PC-9 (cell line): ENCODE data around the gene CRIP1. TPM values are rescaled to one million over a fixed set of nuclear protein-coding genes. Genes with fewer than 3 reads are reported as not detected.

Experiments
- BruUV-seq: library from RNA; stranded (reverse); fragments of 400-500 nt; replicated peaks from 2 replicates; lab custom pipeline; 2021; lab: Mats Ljungman, UMichigan
- CTCF ChIA-PET: fragments of 300-600 bp; sonication (Branson Sonifier 250); formaldehyde crosslinking; loops from one replicate; lab custom pipeline; 2022; ENCODE audit warnings: antibody characterized with exemption; lab: Charles Lee
- POLR2A ChIA-PET: fragments of 300-600 bp; sonication (Branson Sonifier 250); formaldehyde crosslinking; loops from one replicate; lab custom pipeline; 2022; ENCODE audit warnings: antibody characterized with exemption; ENCODE audit not compliant: unreplicated experiment; lab: Charles Lee
- DNase-seq, 2 experiments: peaks; one replicate each; pipeline versions ENCODE4 v3.0.0 to v3.0.0-alpha.2; 2015 to 2022; ENCODE audit warnings: mixed read lengths in 1 of 2
- H2AFZ ChIP-seq: fragments of 200-600 bp; sonication (generic); 2 replicates; pipeline ENCODE4 v1.8.1; 2017; ENCODE audit warnings: antibody characterized with exemption
- H3F3A ChIP-seq: fragments of 200-600 bp; sonication (generic); 2 replicates; pipeline ENCODE4 v1.8.1; 2017; ENCODE audit warnings: antibody characterized with exemption, mild to moderate bottlenecking, low read depth; ENCODE audit not compliant: insufficient read depth
- H3K27ac ChIP-seq: fragments of 200-600 bp; sonication (generic); 2 replicates; pipeline ENCODE4 v1.6.1; 2016; ENCODE audit warnings: mixed run types
- H3K27me3 ChIP-seq: fragments of 200-600 bp; sonication (generic); 2 replicates; pipeline ENCODE4 v1.6.1; 2016; ENCODE audit warnings: low read depth, mixed run types; ENCODE audit not compliant: insufficient read depth
- H3K36me3 ChIP-seq: fragments of 200-600 bp; sonication (generic); 2 replicates; pipeline ENCODE4 v1.6.1; 2016; ENCODE audit warnings: low read depth, mixed run types
- H3K4me1 ChIP-seq: fragments of 200-600 bp; sonication (generic); replicated peaks from 2 replicates; pipeline ENCODE4 v1.6.1; 2016; ENCODE audit warnings: mixed run types; ENCODE audit not compliant: insufficient read depth
- H3K4me2 ChIP-seq: fragments of 200-600 bp; sonication (generic); 2 replicates; pipeline ENCODE4 v1.6.1; 2017; ENCODE audit warnings: mixed run types
- H3K4me3 ChIP-seq: fragments of 200-600 bp; sonication (generic); 2 replicates; pipeline ENCODE4 v1.6.1; 2016; ENCODE audit warnings: mixed run types
- H3K79me2 ChIP-seq: fragments of 200-600 bp; sonication (generic); 2 replicates; pipeline ENCODE4 v1.6.1; 2017; ENCODE audit warnings: low read depth, mixed run types
- H3K9me2 ChIP-seq: fragments of 200-600 bp; sonication (generic); 2 replicates; pipeline ENCODE4 v1.8.1; 2017; ENCODE audit warnings: mild to moderate bottlenecking; ENCODE audit not compliant: insufficient read depth
- H3K9me3 ChIP-seq: fragments of 200-600 bp; sonication (generic); 2 replicates; pipeline ENCODE4 v1.8.1; 2016; ENCODE audit warnings: low read depth; ENCODE audit not compliant: insufficient read depth
- H4K20me1 ChIP-seq: fragments of 200-600 bp; sonication (generic); 2 replicates; pipeline ENCODE4 v1.8.1; 2017; ENCODE audit not compliant: insufficient read depth
- CTCF ChIP-seq: fragments of 200-600 bp; sonication (generic); conservative IDR thresholded peaks from 2 replicates; pipeline ENCODE4 v1.6.1; 2017; ENCODE audit warnings: mixed run types, antibody characterized with exemption, mild to moderate bottlenecking, moderate library complexity
- EZH2 ChIP-seq: fragments of 200-600 bp; sonication (generic); IDR thresholded peaks from 2 replicates; pipeline ENCODE4 v1.8.0; 2017; ENCODE audit warnings: antibody characterized with exemption, low read depth
- intact Hi-C: fragments of 100-400 bp; cut with micrococcal nuclease; formaldehyde crosslinking; loops from one replicate; pipeline ENCODE4 v1.10.0; 2022; ENCODE audit not compliant: unreplicated experiment
- total RNA-seq: library from RNA; stranded (reverse); gene quantifications from 2 replicates; pipeline ENCODE4 v1.2.3, GENCODE V29; 2021

CRIP1 gene
- total RNA-seq, 1 experiment from 2014 or later = 296 TPM

GRCh38 chr14:105499256-105500035 lies 12.8 kb downstream of the CRIP1 start:
- TF ChIP-seq EZH2 = no peak
- TF ChIP-seq CTCF = no peak
- H3K36me3 ChIP-seq = no peaks in the 10 kb centered on the region
- no peaks in the 10 kb centered on the region for H3K9me2 ChIP-seq
- no peaks in the 10 kb centered on the region for H3K4me1 ChIP-seq
- ChIA-PET POLR2A (no interaction called here), CTCF (no interaction called here)
- intact Hi-C loops = no loop called here
- no peaks in the 10 kb centered on the region for H3K9me3 ChIP-seq
- H3K79me2 ChIP-seq = no peaks in the 10 kb centered on the region
- H2AFZ ChIP-seq = no peak overlapping the region
- H3F3A ChIP-seq = 0 out of 2 replicates have a peak, but pooled peaks cover 3% of the 10 kb centered on the region
- no peaks in the 10 kb centered on the region for H4K20me1 ChIP-seq
- no TSS peak for BruUV-seq
- H3K27ac ChIP-seq = no peak overlapping the region
- no peak for DNase-seq
- H3K4me3 ChIP-seq = no peak overlapping the region
- no peaks in the 10 kb centered on the region for H3K27me3 ChIP-seq
- no peak overlapping the region for H3K4me2 ChIP-seq

- H3K36me3 ChIP-seq = no peaks in the 10 kb centered on the region
- H3K79me2 ChIP-seq = no peaks in the 10 kb centered on the region
- H3K4me1 ChIP-seq = no peaks in the 10 kb centered on the region
- no peaks in the 10 kb centered on the region for H3K27me3 ChIP-seq
- ChIA-PET POLR2A (no interaction called here), CTCF (no interaction called here)
- TF ChIP-seq CTCF = no peak
- no peak for TF ChIP-seq EZH2
- no peak for DNase-seq
- H2AFZ ChIP-seq = no peak overlapping the region
- H3K4me2 ChIP-seq = no peak overlapping the region
- intact Hi-C loops = no loop called here
- no peaks in the 10 kb centered on the region for H3K9me3 ChIP-seq
- H3K27ac ChIP-seq = no peak overlapping the region
- H4K20me1 ChIP-seq = no peaks in the 10 kb centered on the region
- 0 out of 2 replicates have a peak, but pooled peaks cover 3% of the 10 kb centered on the region for H3F3A ChIP-seq
- BruUV-seq = no TSS peak
- no peaks in the 10 kb centered on the region for H3K9me2 ChIP-seq
- no peak overlapping the region for H3K4me3 ChIP-seq
Observed at GRCh38 chr14:105500036-105500725, 13.5 kb downstream of the CRIP1 start.

- TSS peak; percentile 6 for BruUV-seq
- H3K9me2 ChIP-seq = no peaks in the 10 kb centered on the region
Observed at GRCh38 chr14:105500726-105501101, 14.0 kb downstream of the CRIP1 start.

More at GRCh38 chr14:105500726-105501101, 14.0 kb downstream of the CRIP1 start:
- no peak overlapping the region for H3K4me2 ChIP-seq
- H3K36me3 ChIP-seq = no peaks in the 10 kb centered on the region
- no peak for DNase-seq
- no peaks in the 10 kb centered on the region for H3K79me2 ChIP-seq
- H3K4me3 ChIP-seq = no peak overlapping the region
- no peaks in the 10 kb centered on the region for H3K27me3 ChIP-seq
- intact Hi-C loops = no loop called here
- no peaks in the 10 kb centered on the region for H3K9me3 ChIP-seq
- TF ChIP-seq CTCF (no peak), EZH2 (no peak)
- no peaks in the 10 kb centered on the region for H4K20me1 ChIP-seq
- ChIA-PET POLR2A (no interaction called here), CTCF (no interaction called here)
- 0 out of 2 replicates have a peak, but pooled peaks cover 3% of the 10 kb centered on the region for H3F3A ChIP-seq
- H3K27ac ChIP-seq = no peak overlapping the region
- H3K4me1 ChIP-seq = no peaks in the 10 kb centered on the region
- no peak overlapping the region for H2AFZ ChIP-seq
